HG03097 (cell line): ENCODE measurements around the gene BRAF.
"Not testable (repeated sequence)": the region's sequence is repeated elsewhere in the genome, so short reads cannot be mapped to it uniquely, and the experiment has no call there.

Experiments used
- ATAC-seq: cut with Tn5 transposase; IDR thresholded peaks from one replicate; pipeline ENCODE4 v1.9.1; 2021; ENCODE audit not compliant: unreplicated experiment, low FRiP score

The BRAF gene

GRCh38 chr7:140882834-140883233 lies 41.9 kb downstream of the BRAF start:
- ATAC-seq = not testable (repeated sequence)

GRCh38 chr7:140881507-140882228 lies 43.1 kb downstream of the BRAF start:
- peak; percentile 68 for ATAC-seq

- ATAC-seq = no peak
These were observed 47.5 kb downstream of the BRAF start for GRCh38 chr7:140877249-140877524.

- ATAC-seq = no peak
These were observed 48.0 kb downstream of the BRAF start for GRCh38 chr7:140876519-140877248.

GRCh38 chr7:140873434-140873833 lies 51.3 kb downstream of the BRAF start:
- no peak for ATAC-seq

- ATAC-seq = no peak
These were observed 54.7 kb downstream of the BRAF start for GRCh38 chr7:140870003-140870402.

GRCh38 chr7:140869430-140869829 lies 55.3 kb downstream of the BRAF start:
- ATAC-seq = no peak

GRCh38 chr7:140867467-140868462 lies 57.0 kb downstream of the BRAF start:
- ATAC-seq = no peak

- no peak for ATAC-seq
These were observed 57.8 kb downstream of the BRAF start for GRCh38 chr7:140866926-140867325.

- no peak for ATAC-seq
These were observed 60.0 kb downstream of the BRAF start for GRCh38 chr7:140864732-140865131.

- no peak for ATAC-seq
These were observed 60.9 kb downstream of the BRAF start for GRCh38 chr7:140863867-140864266.

GRCh38 chr7:140863184-140863583 lies 61.5 kb downstream of the BRAF start:
- no peak for ATAC-seq

- ATAC-seq = no peak
These were observed 67.7 kb downstream of the BRAF start for GRCh38 chr7:140857048-140857447.

GRCh38 chr7:140841166-140841715 lies 83.5 kb downstream of the BRAF start:
- ATAC-seq = no peak

- ATAC-seq = no peak
These were observed 93.0 kb downstream of the BRAF start for GRCh38 chr7:140831724-140832123.

GRCh38 chr7:140829720-140830119 lies 95.0 kb downstream of the BRAF start:
- no peak for ATAC-seq

- ATAC-seq = no peak
These were observed 96.0 kb downstream of the BRAF start for GRCh38 chr7:140828741-140829140.

- not testable (repeated sequence) for ATAC-seq
These were observed 107.3 kb downstream of the BRAF start for GRCh38 chr7:140817383-140817782.

GRCh38 chr7:140810830-140811556 lies 113.7 kb downstream of the BRAF start:
- ATAC-seq = peak; percentile 83

- no peak for ATAC-seq
These were observed 114.3 kb downstream of the BRAF start for GRCh38 chr7:140810385-140810784.
